Tibial nerve (tissue), 4 donors: ENCODE data around the gene ZNF827. TPM values are rescaled to one million over a fixed set of nuclear protein-coding genes. Genes with fewer than 3 reads are reported as not detected.

Source experiments
- DNase-seq, 2 donors: peaks; one replicate each; pipeline ENCODE4 v3.0.0-alpha.2; 2019; ENCODE audit warnings: low spot score in 2 of 2
- H3K27ac ChIP-seq, 4 donors: fragments of 200-600 bp; sonication (generic) in 3 of 4; one replicate each; pipeline ENCODE4 v1.5.1; 2017 to 2019; ENCODE audit warnings: mild to moderate bottlenecking in 1 of 4
- H3K27me3 ChIP-seq, 2 donors: fragments of 200-600 bp; sonication (generic) in 1 of 2; one replicate each; pipeline versions ENCODE4 v1.5.1 to v1.6.0; 2017 to 2019
- H3K36me3 ChIP-seq, 3 donors: fragments of 200-600 bp; sonication (generic); one replicate each; pipeline ENCODE4 v1.5.1; 2018 to 2019
- H3K4me1 ChIP-seq, 4 donors: fragments of 200-600 bp; sonication (generic) in 3 of 4; one replicate each; pipeline ENCODE4 v1.5.1; 2017 to 2019
- H3K4me3 ChIP-seq, 4 donors: fragments of 200-600 bp; sonication (generic) in 3 of 4; one replicate each; pipeline ENCODE4 v1.5.1; 2017 to 2019; ENCODE audit warnings: mild to moderate bottlenecking in 1 of 4, moderate library complexity in 1 of 4
- H3K9me3 ChIP-seq, 4 donors: fragments of 200-600 bp; sonication (generic) in 3 of 4; one replicate each; pipeline ENCODE4 v1.5.1; 2017 to 2019
- CTCF ChIP-seq, 5 experiments: fragments of 200-600 bp in 3 of 5; fragments of 450-650 bp in 2 of 5; sonication (generic) in 3 of 5; IDR thresholded peaks; one replicate each; pipeline ENCODE4 v1.5.1; 2016 to 2019; ENCODE audit warnings: antibody characterized with exemption in 5 of 5, mild to moderate bottlenecking in 3 of 5, moderate library complexity in 2 of 5
- EP300 ChIP-seq, 2 donors: sonication (generic); formaldehyde crosslinking; IDR thresholded peaks; one replicate each; pipeline ENCODE4 v1.6.1; 2017; ENCODE audit warnings: antibody characterized with exemption in 2 of 2, mild to moderate bottlenecking in 1 of 2
- POLR2A ChIP-seq, 2 donors: fragments of 450-650 bp; IDR thresholded peaks; one replicate each; pipeline ENCODE4 v1.6.1; 2017; ENCODE audit warnings: antibody characterized with exemption in 2 of 2, mild to moderate bottlenecking in 2 of 2, moderate library complexity in 2 of 2
- WGBS, 2 donors: methylation state at CpG; one replicate each; pipeline ENCODE4 v1.1.5; 2018; 5-methylcytosine and 5-hydroxymethylcytosine counted together
- total RNA-seq, 4 donors: library from RNA; depleted of rRNA; stranded (reverse); fragments of >200 nt; gene quantifications; one replicate each; pipeline ENCODE4 v1.1.0, GENCODE V29; 2016

The ZNF827 gene
- total RNA-seq, 4 donors from 2014 or later: 3.7 to 10.0 (median 6.4) TPM

GRCh38 chr4:145909281-145909715, 29.3 kb downstream of the ZNF827 start:
- no peak for DNase-seq
- TF ChIP-seq CTCF (IDR thresholded peaks at IDR 0.05) (no peak), EP300 (IDR thresholded peaks at IDR 0.05) (no peak), POLR2A (IDR thresholded peaks at IDR 0.05) (no peak)
- Histone ChIP-seq H3K36me3 (no peaks in the 10 kb centered on the region), H3K27ac (peak overlapping the region in 1 of 4 donors; percentile 36), H3K9me3 (no peaks in the 10 kb centered on the region), H3K4me1 (peaks cover 0 to 10% (median 3%) of the 10 kb centered on the region in 4 donors), H3K4me3 (peak overlapping the region in 1 of 4 donors; percentile 35), H3K27me3 (no peaks in the 10 kb centered on the region)
- 83 to 90% methylated on average over 7 of the region's 7 CpGs for WGBS, 2 donors

GRCh38 chr4:145907812-145908211, 30.8 kb downstream of the ZNF827 start:
- H3K4me3 ChIP-seq: no peak overlapping the region
- no peak overlapping the region for H3K27ac ChIP-seq
- DNase-seq: no peak
- H3K9me3 ChIP-seq: no peaks in the 10 kb centered on the region
- 28 to 34% methylated on average over 3 of the region's 3 CpGs for WGBS, 2 donors
- H3K27me3 ChIP-seq: no peaks in the 10 kb centered on the region
- no peaks in the 10 kb centered on the region for H3K36me3 ChIP-seq
- peaks cover 0 to 10% (median 3%) of the 10 kb centered on the region in 4 donors for H3K4me1 ChIP-seq
- TF ChIP-seq CTCF (IDR thresholded peaks at IDR 0.05) (no peak), EP300 (IDR thresholded peaks at IDR 0.05) (no peak)

GRCh38 chr4:145907390-145907789, 31.2 kb downstream of the ZNF827 start:
- Histone ChIP-seq H3K36me3 (peaks cover 0 to 2% (median 0%) of the 10 kb centered on the region in 3 donors), H3K4me3 (no peak overlapping the region), H3K4me1 (peaks cover 0 to 10% (median 3%) of the 10 kb centered on the region in 4 donors), H3K9me3 (no peaks in the 10 kb centered on the region), H3K27ac (no peak overlapping the region), H3K27me3 (no peaks in the 10 kb centered on the region)
- DNase-seq: no peak
- no peak for TF ChIP-seq POLR2A (IDR thresholded peaks at IDR 0.05)
- TF ChIP-seq CTCF (IDR thresholded peaks at IDR 0.05): no peak
- TF ChIP-seq EP300 (IDR thresholded peaks at IDR 0.05): no peak
- 46 to 48% methylated on average over 4 of the region's 4 CpGs for WGBS, 2 donors

GRCh38 chr4:145904413-145905177, 34.0 kb downstream of the ZNF827 start:
- Histone ChIP-seq H3K27ac (no peak overlapping the region), H3K36me3 (peaks cover 0 to 11% (median 0%) of the 10 kb centered on the region in 3 donors), H3K27me3 (no peaks in the 10 kb centered on the region), H3K4me3 (no peak overlapping the region), H3K4me1 (peaks cover 0 to 10% (median 3%) of the 10 kb centered on the region in 4 donors), H3K9me3 (no peaks in the 10 kb centered on the region)
- TF ChIP-seq POLR2A (IDR thresholded peaks at IDR 0.05) (no peak), EP300 (IDR thresholded peaks at IDR 0.05) (no peak), CTCF (IDR thresholded peaks at IDR 0.05) (no peak)
- DNase-seq: no peak
- WGBS, 2 donors: 90 to 91% methylated on average over 7 of the region's 7 CpGs

- TF ChIP-seq EP300 (IDR thresholded peaks at IDR 0.05): no peak
- TF ChIP-seq POLR2A (IDR thresholded peaks at IDR 0.05): no peak
- TF ChIP-seq CTCF (IDR thresholded peaks at IDR 0.05): no peak
- no peaks in the 10 kb centered on the region for H3K27me3 ChIP-seq
- DNase-seq: no peak
- H3K9me3 ChIP-seq: no peaks in the 10 kb centered on the region
- peaks cover 0 to 5% (median under 1%) of the 10 kb centered on the region in 4 donors for H3K4me1 ChIP-seq
- 95 to 97% methylated on average over 13 of the region's 13 CpGs for WGBS, 2 donors
- H3K4me3 ChIP-seq: no peak overlapping the region
- peaks cover 0 to 11% (median 0%) of the 10 kb centered on the region in 3 donors for H3K36me3 ChIP-seq
- H3K27ac ChIP-seq: no peak overlapping the region
These were observed 36.1 kb downstream of the ZNF827 start for GRCh38 chr4:145902522-145902921.
